Keratinocyte (primary cell): ENCODE data around the gene PXYLP1.

Source experiments
- CTCF ChIP-seq, 3 experiments: IDR thresholded peaks in 1 of 3; conservative IDR thresholded peaks in 1 of 3; optimal IDR thresholded peaks in 1 of 3; 2 replicates in 2 of 3; 3 replicates in 1 of 3; pipeline versions ENCODE3 to v1.5.1; 2011; ENCODE audit warnings: low read length in 3 of 3, mild to moderate bottlenecking in 3 of 3, moderate library complexity in 2 of 3, control low read depth in 1 of 3, inconsistent platforms in 1 of 3; ENCODE audit not compliant: insufficient read depth in 2 of 3; ENCODE audit errors: extremely low read depth in 1 of 3
- EZH2 ChIP-seq: IDR thresholded peaks from one replicate; pipeline ENCODE4 v1.6.1; 2012; ENCODE audit warnings: inconsistent platforms, mild to moderate bottlenecking, low read length, moderate library complexity

GRCh38 chr3:141241616-141242376 lies 10.2 kb downstream of the PXYLP1 start:
- TF ChIP-seq CTCF (optimal IDR thresholded peaks at IDR 0.05 in 1 of 3, IDR thresholded peaks at IDR 0.05 in 1 of 3, conservative IDR thresholded peaks at IDR 0.05 in 1 of 3; ENCODE audit: extremely low read depth in 1 of 3, insufficient read depth in 2 of 3, low read length in 3 of 3): no peak
- TF ChIP-seq EZH2: no peak
